HFFc6 (cell line): ENCODE results near the gene SLC37A3. TPM values are rescaled to one million over a fixed set of nuclear protein-coding genes. Genes with fewer than 3 reads are reported as not detected.

Experiments
- DNase-seq: peaks from one replicate; pipeline ENCODE4 v3.0.0-alpha.2; 2018
- H3K27ac Mint-ChIP-seq: 2 replicates; pipeline ENCODE4 v1.8.0; 2020; ENCODE audit warnings: mild to moderate bottlenecking, mixed read lengths
- H3K27me3 Mint-ChIP-seq: 2 replicates; pipeline ENCODE4 v1.8.0; 2021; ENCODE audit warnings: mild to moderate bottlenecking, moderate library complexity, mixed read lengths; ENCODE audit not compliant: insufficient read depth
- H3K36me3 Mint-ChIP-seq: 2 replicates; pipeline ENCODE4 v1.8.0; 2021; ENCODE audit warnings: low read depth, mixed read lengths
- H3K4me1 Mint-ChIP-seq: 2 replicates; pipeline ENCODE4 v1.8.0; 2020; ENCODE audit warnings: low read depth, mixed read lengths
- H3K4me3 Mint-ChIP-seq: 2 replicates; pipeline ENCODE4 v1.8.0; 2020; ENCODE audit warnings: mild to moderate bottlenecking, moderate library complexity, mixed read lengths
- H3K9me3 Mint-ChIP-seq: 2 replicates; pipeline ENCODE4 v1.8.0; 2020; ENCODE audit warnings: mild to moderate bottlenecking, mixed read lengths
- total RNA-seq, 6 experiments: library from RNA; stranded (reverse); fragmentation: NEBNext Ultra II Directional; extraction: Animal tissue kit (Norgen Biotek cat#: 25700); gene quantifications; 2 replicates in 1 of 6; 3 replicates in 5 of 6; pipeline ENCODE4 v1.2.3, GENCODE V29; 2021
- TF ChIP-seq, protein P1 (sequence below): fragments of 200-600 bp; sonication (generic); IDR thresholded peaks from 2 replicates; pipeline ENCODE4 v1.5.0; 2021; ENCODE audit warnings: antibody characterized with exemption, mild to moderate bottlenecking

The SLC37A3 gene
- total RNA-seq, 6 experiments from 2014 or later: 26.3 to 32.8 (median 27.1) TPM

DNA sequence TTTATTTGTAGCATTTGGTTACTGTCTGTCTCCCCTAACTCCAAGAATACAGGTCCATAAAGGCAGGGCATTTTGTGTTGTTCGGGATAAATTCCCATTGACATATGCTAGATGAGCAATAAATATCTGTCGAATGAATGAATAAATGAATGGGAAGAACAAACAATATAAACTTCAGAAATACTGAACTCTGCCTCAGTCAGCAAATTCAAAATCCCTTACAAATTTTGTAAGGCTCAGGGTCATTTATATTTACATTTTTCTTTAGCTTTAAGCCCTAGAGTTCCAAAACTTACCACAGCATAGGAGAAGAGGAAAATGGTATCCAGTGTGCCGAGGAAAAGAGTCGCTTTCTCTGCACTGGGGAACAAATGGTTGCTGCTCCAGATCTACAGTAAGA is 29.0 kb downstream of the SLC37A3 start:
- Mint-ChIP-seq H3K4me3 (no peak overlapping the region), H3K4me1 (no peaks in the 10 kb centered on the region), H3K27ac (no peak overlapping the region), H3K36me3 (0 out of 2 replicates have a peak, but pooled peaks cover 3% of the 10 kb centered on the region), H3K9me3 (no peaks in the 10 kb centered on the region), H3K27me3 (peaks cover 2% of the 10 kb centered on the region)
- TF ChIP-seq, protein P1, sequence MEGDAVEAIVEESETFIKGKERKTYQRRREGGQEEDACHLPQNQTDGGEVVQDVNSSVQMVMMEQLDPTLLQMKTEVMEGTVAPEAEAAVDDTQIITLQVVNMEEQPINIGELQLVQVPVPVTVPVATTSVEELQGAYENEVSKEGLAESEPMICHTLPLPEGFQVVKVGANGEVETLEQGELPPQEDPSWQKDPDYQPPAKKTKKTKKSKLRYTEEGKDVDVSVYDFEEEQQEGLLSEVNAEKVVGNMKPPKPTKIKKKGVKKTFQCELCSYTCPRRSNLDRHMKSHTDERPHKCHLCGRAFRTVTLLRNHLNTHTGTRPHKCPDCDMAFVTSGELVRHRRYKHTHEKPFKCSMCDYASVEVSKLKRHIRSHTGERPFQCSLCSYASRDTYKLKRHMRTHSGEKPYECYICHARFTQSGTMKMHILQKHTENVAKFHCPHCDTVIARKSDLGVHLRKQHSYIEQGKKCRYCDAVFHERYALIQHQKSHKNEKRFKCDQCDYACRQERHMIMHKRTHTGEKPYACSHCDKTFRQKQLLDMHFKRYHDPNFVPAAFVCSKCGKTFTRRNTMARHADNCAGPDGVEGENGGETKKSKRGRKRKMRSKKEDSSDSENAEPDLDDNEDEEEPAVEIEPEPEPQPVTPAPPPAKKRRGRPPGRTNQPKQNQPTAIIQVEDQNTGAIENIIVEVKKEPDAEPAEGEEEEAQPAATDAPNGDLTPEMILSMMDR: no peak
- DNase-seq: no peak

DNA sequence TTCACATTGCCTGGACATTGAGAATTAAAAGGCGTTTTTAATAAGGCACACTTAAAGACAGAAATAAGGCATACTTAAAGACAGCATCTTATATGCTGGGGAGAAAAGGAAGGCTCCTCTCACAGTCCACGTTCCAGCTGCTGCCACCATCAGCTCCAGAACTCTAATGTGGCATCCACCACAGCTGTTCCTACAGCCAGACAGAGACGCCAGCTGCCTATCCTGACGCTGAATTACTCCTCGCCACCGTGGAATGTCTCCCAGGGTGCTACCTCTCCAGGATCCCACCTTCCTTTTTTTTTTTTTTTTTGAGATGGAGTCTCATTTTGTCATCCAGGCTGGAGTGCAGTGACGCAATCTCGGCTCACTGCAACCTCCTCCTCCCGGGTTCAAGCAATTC is 30.8 kb downstream of the SLC37A3 start:
- no peaks in the 10 kb centered on the region for H3K4me1 Mint-ChIP-seq
- DNase-seq: no peak
- no peak overlapping the region for H3K4me3 Mint-ChIP-seq
- peaks cover 2% of the 10 kb centered on the region for H3K27me3 Mint-ChIP-seq
- H3K27ac Mint-ChIP-seq: no peak overlapping the region
- TF ChIP-seq, protein P1: no peak
- H3K9me3 Mint-ChIP-seq: no peaks in the 10 kb centered on the region
- H3K36me3 Mint-ChIP-seq: 0 out of 2 replicates have a peak, but pooled peaks cover 3% of the 10 kb centered on the region

DNA sequence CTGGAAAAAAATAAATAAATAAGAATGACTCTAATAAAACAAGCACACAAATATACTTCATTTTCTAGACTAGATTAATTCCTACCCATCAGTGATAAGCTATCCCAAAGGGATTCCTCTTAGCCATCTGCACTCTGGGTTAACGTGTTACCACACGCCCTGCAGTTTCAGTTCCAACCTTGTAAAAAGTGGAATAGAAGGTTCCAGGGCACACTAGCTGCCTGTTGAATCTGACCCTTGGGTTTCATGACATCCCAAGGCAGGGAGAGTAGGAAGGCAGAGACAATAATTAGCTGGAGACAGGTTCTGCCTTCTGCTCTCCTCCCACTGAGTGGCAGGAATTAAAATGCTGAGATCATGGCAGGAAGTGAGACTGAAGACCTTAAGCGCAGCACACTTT is 33.5 kb downstream of the SLC37A3 start:
- peaks cover 3% of the 10 kb centered on the region; the same call in 1 of the 2 replicates for H3K9me3 Mint-ChIP-seq
- no peaks in the 10 kb centered on the region; the same call in 1 of the 2 replicates for H3K27me3 Mint-ChIP-seq
- H3K36me3 Mint-ChIP-seq: peaks cover 9% of the 10 kb centered on the region
- no peaks in the 10 kb centered on the region for H3K4me1 Mint-ChIP-seq
- no peak for DNase-seq
- TF ChIP-seq, protein P1: no peak
- H3K4me3 Mint-ChIP-seq: no peak overlapping the region
- no peak overlapping the region for H3K27ac Mint-ChIP-seq

DNA sequence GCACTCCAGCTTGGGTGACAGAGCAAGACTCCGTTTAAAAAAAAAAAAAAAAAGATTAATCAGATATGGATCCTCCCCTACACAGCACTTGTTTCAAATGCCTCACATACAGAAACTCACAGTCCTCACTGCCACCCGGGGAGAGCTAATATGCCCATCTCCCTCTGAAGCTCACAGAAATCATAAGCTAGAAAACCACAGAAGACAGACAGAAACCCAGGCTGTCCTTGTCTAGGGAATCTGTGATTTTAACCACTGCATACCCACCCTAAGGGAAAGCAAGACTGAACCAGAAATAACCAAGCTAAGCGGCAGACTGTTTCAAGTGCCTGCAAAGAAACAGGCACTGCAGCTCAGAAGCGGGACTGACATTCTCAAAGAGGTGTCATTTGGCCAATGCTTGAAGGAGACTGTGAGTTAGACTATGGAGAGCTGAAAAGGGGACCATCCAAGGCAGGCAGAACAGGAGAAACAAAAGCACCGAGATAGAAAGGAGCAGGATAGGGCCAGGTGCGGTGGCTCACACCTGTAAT is 37.6 kb downstream of the SLC37A3 start:
- DNase-seq: no peak
- H3K27me3 Mint-ChIP-seq: no peaks in the 10 kb centered on the region; the same call in 1 of the 2 replicates
- no peaks in the 10 kb centered on the region; the same call in 1 of the 2 replicates for H3K4me1 Mint-ChIP-seq
- TF ChIP-seq, protein P1: no peak
- peaks cover 14% of the 10 kb centered on the region for H3K36me3 Mint-ChIP-seq
- no peak overlapping the region for H3K27ac Mint-ChIP-seq
- H3K9me3 Mint-ChIP-seq: peaks cover 3% of the 10 kb centered on the region; the same call in 1 of the 2 replicates
- no peak overlapping the region for H3K4me3 Mint-ChIP-seq

DNA sequence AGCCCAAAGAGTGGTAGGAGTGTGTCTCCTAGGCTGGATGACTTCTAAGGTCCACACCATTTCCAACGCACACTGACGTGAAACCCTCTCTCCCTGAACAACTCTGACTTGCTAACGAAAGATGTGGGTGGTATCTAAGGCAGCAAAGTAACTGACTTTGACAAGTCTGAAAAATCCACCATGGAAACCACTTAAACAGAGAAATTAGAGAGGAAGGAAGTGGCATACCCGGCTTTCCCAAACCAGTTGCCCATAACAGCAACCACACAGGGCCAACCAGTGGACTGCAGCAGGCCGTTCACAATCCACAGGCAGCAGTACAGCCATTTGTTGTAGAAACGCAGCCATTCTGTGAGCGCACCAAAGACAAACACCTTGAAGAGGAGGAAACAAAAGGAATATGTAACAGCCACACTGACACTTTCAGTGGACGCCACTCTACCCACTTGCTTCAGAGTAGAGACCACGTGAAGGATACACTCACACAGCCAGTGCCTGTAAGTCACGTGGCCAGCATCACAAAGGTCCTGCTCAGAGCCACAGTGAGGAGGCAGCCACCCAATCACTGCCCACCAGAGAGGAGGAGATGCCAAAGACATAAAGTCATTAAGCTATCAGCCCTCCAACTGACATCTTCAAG is 39.8 kb downstream of the SLC37A3 start:
- H3K36me3 Mint-ChIP-seq: peaks cover 20% of the 10 kb centered on the region
- no peaks in the 10 kb centered on the region; the same call in 1 of the 2 replicates for H3K27me3 Mint-ChIP-seq
- no peak overlapping the region for H3K27ac Mint-ChIP-seq
- no peaks in the 10 kb centered on the region; the same call in 1 of the 2 replicates for H3K4me1 Mint-ChIP-seq
- TF ChIP-seq, protein P1: no peak
- DNase-seq: no peak
- peaks cover 3% of the 10 kb centered on the region; the same call in 1 of the 2 replicates for H3K9me3 Mint-ChIP-seq
- no peak overlapping the region for H3K4me3 Mint-ChIP-seq
